ENCODE data around the gene PARS2. TPM values are rescaled to one million over a fixed set of nuclear protein-coding genes. Genes with fewer than 3 reads are reported as not detected.

PARS2 gene
- total RNA-seq, 1 donor from 2014 or later = 5.1 TPM

DNA sequence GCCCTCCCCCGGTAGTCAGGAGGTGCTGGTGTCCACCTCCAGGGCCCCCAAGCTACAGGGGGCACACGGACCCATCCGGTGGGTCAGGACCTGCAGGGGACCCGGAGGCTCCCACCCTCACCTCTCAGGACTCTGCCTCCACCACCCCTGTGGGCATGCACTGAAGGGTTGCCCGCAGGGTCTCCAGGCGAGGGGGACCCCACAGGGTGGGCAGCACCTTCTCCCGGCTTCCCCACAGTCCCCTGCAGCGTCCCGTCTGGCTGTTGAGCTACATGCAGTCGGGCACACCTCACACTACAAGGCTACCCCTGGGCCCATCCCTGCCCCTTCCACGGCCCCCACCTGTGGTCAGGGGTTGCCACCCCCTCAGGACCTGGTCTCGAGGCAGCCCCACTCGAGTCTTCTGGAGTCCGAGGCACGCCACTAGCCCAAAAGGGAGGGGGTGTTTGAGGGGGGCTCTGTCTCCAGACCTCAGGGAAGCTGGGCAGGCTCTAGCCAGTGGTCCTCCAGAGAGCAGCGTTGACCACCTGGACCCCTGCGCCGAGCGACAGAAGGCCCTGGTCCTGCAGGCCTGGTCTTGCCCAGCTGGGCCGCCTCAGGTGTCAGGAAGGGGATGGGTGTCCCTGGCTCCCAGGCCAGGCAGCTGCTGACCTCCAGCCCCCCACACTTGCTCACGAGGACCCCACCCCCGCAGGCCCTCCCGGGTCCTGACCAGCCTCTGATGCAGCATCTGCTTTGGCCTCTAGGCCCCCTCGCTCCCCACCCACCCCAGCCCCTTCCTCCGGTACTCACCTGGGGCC, 9.6 kb downstream of the PARS2 start:
- DNase-seq = no peak
- H3K9me3 ChIP-seq (replicated peaks) = no peaks in the 10 kb centered on the region
- intact Hi-C loops (cut with micrococcal nuclease) = no loop called here
- no peak overlapping the region for H3K27ac ChIP-seq (replicated peaks)
- H3K4me1 ChIP-seq = no peaks in the 10 kb centered on the region
- H3K36me3 ChIP-seq = peaks cover 21% of the 10 kb centered on the region
- no peaks in the 10 kb centered on the region for H3K27me3 ChIP-seq (ENCODE audit: low read depth)
- TF ChIP-seq, protein P1, sequence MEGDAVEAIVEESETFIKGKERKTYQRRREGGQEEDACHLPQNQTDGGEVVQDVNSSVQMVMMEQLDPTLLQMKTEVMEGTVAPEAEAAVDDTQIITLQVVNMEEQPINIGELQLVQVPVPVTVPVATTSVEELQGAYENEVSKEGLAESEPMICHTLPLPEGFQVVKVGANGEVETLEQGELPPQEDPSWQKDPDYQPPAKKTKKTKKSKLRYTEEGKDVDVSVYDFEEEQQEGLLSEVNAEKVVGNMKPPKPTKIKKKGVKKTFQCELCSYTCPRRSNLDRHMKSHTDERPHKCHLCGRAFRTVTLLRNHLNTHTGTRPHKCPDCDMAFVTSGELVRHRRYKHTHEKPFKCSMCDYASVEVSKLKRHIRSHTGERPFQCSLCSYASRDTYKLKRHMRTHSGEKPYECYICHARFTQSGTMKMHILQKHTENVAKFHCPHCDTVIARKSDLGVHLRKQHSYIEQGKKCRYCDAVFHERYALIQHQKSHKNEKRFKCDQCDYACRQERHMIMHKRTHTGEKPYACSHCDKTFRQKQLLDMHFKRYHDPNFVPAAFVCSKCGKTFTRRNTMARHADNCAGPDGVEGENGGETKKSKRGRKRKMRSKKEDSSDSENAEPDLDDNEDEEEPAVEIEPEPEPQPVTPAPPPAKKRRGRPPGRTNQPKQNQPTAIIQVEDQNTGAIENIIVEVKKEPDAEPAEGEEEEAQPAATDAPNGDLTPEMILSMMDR (IDR thresholded peaks at IDR 0.05; ENCODE audit: borderline replicate concordance) = no peak
- H3K4me3 ChIP-seq = no peak overlapping the region

DNA sequence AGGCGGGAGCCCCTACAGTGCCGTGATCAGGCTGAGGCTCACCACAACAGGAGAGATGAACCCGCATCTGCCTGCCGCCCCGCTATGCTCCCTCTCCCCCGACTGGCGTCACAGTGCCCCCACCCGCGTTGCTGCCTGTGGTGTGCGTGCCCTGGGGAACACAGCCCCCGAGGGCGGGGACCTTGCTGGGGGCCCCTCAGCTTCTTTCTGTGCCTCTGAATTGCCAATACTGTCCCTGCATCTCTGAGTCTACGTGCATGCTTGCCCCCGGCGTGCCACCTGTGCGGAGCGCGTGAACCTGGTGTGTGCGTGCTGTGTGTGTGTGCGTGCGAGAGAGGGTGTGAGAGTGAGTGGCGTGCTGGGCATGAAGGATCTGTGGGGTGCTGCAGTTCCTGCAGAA, 10.3 kb downstream of the PARS2 start:
- Histone ChIP-seq H3K36me3 (peaks cover 21% of the 10 kb centered on the region), H3K4me1 (no peaks in the 10 kb centered on the region), H3K27me3 (ENCODE audit: low read depth) (no peaks in the 10 kb centered on the region), H3K9me3 (replicated peaks) (no peaks in the 10 kb centered on the region), H3K4me3 (no peak overlapping the region), H3K27ac (replicated peaks) (no peak overlapping the region)
- TF ChIP-seq, protein P1 (IDR thresholded peaks at IDR 0.05; ENCODE audit: borderline replicate concordance) = no peak
- DNase-seq = no peak
- intact Hi-C loops (cut with micrococcal nuclease) = no loop called here

DNA sequence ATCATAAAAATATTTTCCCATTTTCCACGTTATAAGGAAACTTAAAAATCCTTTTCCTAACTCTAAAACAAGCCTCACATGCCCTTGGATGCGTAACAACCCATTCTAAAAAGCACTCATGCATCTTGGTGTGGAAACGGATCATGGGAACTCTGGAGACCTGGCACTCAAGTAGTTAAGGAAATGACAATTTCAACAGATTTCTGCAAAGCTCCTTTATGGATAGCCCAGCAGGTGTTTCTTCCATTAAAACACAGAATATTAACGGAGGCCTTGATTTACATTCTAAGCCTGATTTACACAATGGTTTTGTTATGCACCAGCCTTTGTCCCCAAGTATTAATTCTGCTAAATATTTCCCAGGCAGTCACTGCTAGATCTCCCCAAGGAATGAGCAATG, 12.9 kb downstream of the PARS2 start:
- no peaks in the 10 kb centered on the region for H3K36me3 ChIP-seq
- H3K27ac ChIP-seq (replicated peaks) = no peak overlapping the region
- H3K4me3 ChIP-seq = no peak overlapping the region
- intact Hi-C loops (cut with micrococcal nuclease) = no loop called here
- no peaks in the 10 kb centered on the region for H3K9me3 ChIP-seq (replicated peaks)
- TF ChIP-seq, protein P1 (IDR thresholded peaks at IDR 0.05; ENCODE audit: borderline replicate concordance) = no peak
- no peaks in the 10 kb centered on the region for H3K27me3 ChIP-seq (ENCODE audit: low read depth)
- H3K4me1 ChIP-seq = no peaks in the 10 kb centered on the region
- no peak for DNase-seq

DNA sequence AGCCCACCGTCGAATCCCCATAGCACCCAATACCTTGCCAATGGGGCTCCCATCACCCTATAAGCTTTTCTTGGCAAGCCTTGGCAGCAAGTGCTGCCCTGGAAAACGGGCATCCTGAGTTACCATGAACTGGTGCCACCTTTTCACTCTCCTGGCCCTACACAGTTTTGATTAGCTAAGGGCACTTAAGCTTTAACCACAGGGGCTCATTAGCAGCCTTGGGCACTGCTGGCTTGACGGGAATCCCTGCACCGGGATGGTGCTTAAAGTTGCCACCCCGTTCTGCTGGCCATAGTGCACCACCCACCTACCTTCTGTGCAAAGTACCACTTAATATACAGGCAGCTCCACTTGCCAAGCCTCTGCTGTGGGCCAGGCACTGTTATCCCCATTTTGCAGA, 13.7 kb downstream of the PARS2 start:
- intact Hi-C loops (cut with micrococcal nuclease) = no loop called here
- H3K4me1 ChIP-seq = no peaks in the 10 kb centered on the region

DNA sequence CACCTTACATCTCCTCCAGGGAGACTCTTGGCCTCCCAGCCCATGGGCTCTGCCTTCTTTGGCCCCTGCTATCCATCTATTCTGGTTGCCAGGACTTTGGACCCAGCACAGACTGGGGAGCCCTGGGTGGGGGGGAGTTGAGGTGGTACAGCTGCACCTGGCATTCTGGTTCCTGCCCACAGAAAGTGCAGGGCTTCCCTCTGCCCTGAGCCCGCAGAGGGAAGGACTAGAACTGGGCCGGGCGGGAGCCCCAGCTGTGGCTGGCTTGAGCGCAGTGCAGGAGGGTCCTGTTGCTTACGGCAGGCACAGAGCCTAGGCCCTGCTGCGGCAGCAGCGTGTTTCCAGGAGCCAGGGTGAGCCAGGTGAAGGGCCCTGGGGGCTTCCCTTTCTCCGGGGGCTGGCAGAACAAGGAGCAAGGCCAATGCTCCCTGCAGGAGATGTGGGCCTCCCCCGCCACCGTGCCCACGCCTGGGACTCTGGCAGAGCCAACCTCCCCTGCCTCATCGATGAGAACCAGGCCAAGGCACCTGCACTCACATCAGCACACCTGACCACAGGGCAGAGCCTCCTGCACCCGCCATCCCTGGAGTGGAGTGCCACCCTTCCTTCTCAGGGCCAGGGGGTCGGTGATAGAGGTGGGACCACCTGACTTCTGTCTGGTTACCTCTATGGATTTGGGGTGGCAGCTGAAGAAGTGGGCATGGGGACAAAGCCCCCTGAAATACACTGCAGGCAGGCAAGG, 16.1 kb downstream of the PARS2 start:
- Histone ChIP-seq H3K4me1 (no peaks in the 10 kb centered on the region), H3K27ac (replicated peaks) (no peak overlapping the region), H3K4me3 (no peak overlapping the region), H3K9me3 (replicated peaks) (no peaks in the 10 kb centered on the region), H3K27me3 (ENCODE audit: low read depth) (no peaks in the 10 kb centered on the region), H3K36me3 (peaks cover 5% of the 10 kb centered on the region)
- DNase-seq = no peak
- TF ChIP-seq, protein P1 (IDR thresholded peaks at IDR 0.05; ENCODE audit: borderline replicate concordance) = no peak
- intact Hi-C loops (cut with micrococcal nuclease) = no loop called here

More for the DNA sequence above, 13.7 kb downstream of the PARS2 start:
- no peak overlapping the region for H3K27ac ChIP-seq (replicated peaks)
- no peaks in the 10 kb centered on the region for H3K36me3 ChIP-seq
- TF ChIP-seq, protein P1 (IDR thresholded peaks at IDR 0.05; ENCODE audit: borderline replicate concordance) = no peak
- no peak overlapping the region for H3K4me3 ChIP-seq
- no peaks in the 10 kb centered on the region for H3K9me3 ChIP-seq (replicated peaks)
- DNase-seq = no peak
- H3K27me3 ChIP-seq (ENCODE audit: low read depth) = no peaks in the 10 kb centered on the region
